ENCODE data around the gene IPO9. TPM values are rescaled to one million over a fixed set of nuclear protein-coding genes. Genes with fewer than 3 reads are reported as not detected.

The IPO9 gene
- total RNA-seq, 1 experiment from 2014 or later: 80.6 TPM

DNA sequence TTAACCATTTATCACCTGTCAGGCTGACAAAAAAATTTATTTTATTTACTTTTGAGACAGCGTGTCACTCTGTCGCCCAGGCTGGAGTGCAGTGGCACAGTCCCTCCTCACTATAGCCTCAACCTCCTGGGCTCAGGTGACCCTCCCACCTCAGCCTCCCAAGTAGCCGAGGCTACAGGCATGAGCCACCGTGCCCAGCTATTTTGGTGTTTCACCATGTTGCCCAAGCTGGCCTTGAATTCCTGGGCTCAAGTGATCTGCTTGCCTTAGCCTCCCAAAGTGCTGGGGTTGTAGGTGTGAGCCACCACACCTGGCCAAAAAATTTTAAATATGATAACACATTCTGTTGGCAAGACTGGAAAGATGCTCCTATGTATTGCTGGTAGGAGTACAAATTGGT, 11.1 kb downstream of the IPO9 start:
- peaks cover 100% of the 10 kb centered on the region for H3K79me2 ChIP-seq (ENCODE audit: insufficient read depth, low read length)

More for the DNA sequence above, 11.1 kb downstream of the IPO9 start:
- Histone ChIP-seq H3K9ac (ENCODE audit: low read length) (no peak overlapping the region), H4K20me1 (ENCODE audit: insufficient read depth) (peaks cover 10% of the 10 kb centered on the region), H3K4me3 (replicated peaks in 1 of 2; ENCODE audit: low read depth in 1 of 2, low read length in 2 of 2) (no peak overlapping the region), H3K9me2 (ENCODE audit: insufficient read depth) (no peaks in the 10 kb centered on the region), H3K27me3 (ENCODE audit: insufficient read depth, low read length) (no peaks in the 10 kb centered on the region), H3K9me3 (ENCODE audit: control insufficient read depth in 1 of 2, insufficient read depth in 1 of 2, low read depth in 1 of 2, low read length in 2 of 2) (no peaks in the 10 kb centered on the region), H3K4me2 (ENCODE audit: low read length) (no peak overlapping the region), H3K36me3 (ENCODE audit: control insufficient read depth in 1 of 2, insufficient read depth in 2 of 2, low read length in 2 of 2) (peaks cover 0 to 2% of the 10 kb centered on the region in 2 experiments; a peak in 1 of 4 replicates), H3K27ac (ENCODE audit: low read depth, low read length) (no peak overlapping the region), H3K4me1 (ENCODE audit: control insufficient read depth in 1 of 2, insufficient read depth in 2 of 2, low read length in 2 of 2) (no peaks in the 10 kb centered on the region; a peak in 1 of 4 replicates), H2AFZ (ENCODE audit: low read depth, low read length, poor library complexity, severe bottlenecking) (no peak overlapping the region)
- ChIA-PET RAD21 (ENCODE audit: low non-redundant PET in 1 of 2, low total read pairs in 2 of 2, uncharacterized antibody in 2 of 2, unreplicated experiment in 2 of 2) (no interaction called here), CTCF (no interaction called here), POLR2A (no interaction called here)
- intact Hi-C loops (cut with micrococcal nuclease): no loop called here
- ATAC-seq: no peak
- no TSS peak for BruUV-seq (replicated peaks)
- TF ChIP-seq FOSL1 (IDR thresholded peaks at IDR 0.05; ENCODE audit: low read depth) (no peak), TCF7L2 (IDR thresholded peaks at IDR 0.05; ENCODE audit: borderline replicate concordance, extremely low read depth, insufficient read depth, insufficient read length) (no peak), SP1 (IDR thresholded peaks at IDR 0.05; ENCODE audit: low read depth) (no peak), SIN3A (IDR thresholded peaks at IDR 0.05; ENCODE audit: low read depth) (no peak), EZH2 (IDR thresholded peaks at IDR 0.05) (no peak), EZH2phosphoT487 (IDR thresholded peaks at IDR 0.05; ENCODE audit: borderline replicate concordance) (no peak), ELF1 (IDR thresholded peaks at IDR 0.05; ENCODE audit: borderline replicate concordance, low read depth) (no peak), RAD21 (IDR thresholded peaks at IDR 0.05; ENCODE audit: low read depth) (no peak), POLR2A (IDR thresholded peaks at IDR 0.05; ENCODE audit: borderline replicate concordance, extremely low read depth, insufficient read depth, insufficient read length) (no peak), CBX3 (IDR thresholded peaks at IDR 0.05; ENCODE audit: low read depth) (no peak), EGR1 (IDR thresholded peaks at IDR 0.05; ENCODE audit: low read depth) (no peak)
- TF ChIP-seq, protein P1, sequence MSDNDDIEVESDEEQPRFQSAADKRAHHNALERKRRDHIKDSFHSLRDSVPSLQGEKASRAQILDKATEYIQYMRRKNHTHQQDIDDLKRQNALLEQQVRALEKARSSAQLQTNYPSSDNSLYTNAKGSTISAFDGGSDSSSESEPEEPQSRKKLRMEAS (IDR thresholded peaks at IDR 0.05): no peak
- TF ChIP-seq, protein P2, sequence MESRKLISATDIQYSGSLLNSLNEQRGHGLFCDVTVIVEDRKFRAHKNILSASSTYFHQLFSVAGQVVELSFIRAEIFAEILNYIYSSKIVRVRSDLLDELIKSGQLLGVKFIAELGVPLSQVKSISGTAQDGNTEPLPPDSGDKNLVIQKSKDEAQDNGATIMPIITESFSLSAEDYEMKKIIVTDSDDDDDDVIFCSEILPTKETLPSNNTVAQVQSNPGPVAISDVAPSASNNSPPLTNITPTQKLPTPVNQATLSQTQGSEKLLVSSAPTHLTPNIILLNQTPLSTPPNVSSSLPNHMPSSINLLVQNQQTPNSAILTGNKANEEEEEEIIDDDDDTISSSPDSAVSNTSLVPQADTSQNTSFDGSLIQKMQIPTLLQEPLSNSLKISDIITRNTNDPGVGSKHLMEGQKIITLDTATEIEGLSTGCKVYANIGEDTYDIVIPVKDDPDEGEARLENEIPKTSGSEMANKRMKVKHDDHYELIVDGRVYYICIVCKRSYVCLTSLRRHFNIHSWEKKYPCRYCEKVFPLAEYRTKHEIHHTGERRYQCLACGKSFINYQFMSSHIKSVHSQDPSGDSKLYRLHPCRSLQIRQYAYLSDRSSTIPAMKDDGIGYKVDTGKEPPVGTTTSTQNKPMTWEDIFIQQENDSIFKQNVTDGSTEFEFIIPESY (IDR thresholded peaks at IDR 0.05; ENCODE audit: extremely low read depth, insufficient replicate concordance, low read length): no peak
- TF ChIP-seq, protein P3, sequence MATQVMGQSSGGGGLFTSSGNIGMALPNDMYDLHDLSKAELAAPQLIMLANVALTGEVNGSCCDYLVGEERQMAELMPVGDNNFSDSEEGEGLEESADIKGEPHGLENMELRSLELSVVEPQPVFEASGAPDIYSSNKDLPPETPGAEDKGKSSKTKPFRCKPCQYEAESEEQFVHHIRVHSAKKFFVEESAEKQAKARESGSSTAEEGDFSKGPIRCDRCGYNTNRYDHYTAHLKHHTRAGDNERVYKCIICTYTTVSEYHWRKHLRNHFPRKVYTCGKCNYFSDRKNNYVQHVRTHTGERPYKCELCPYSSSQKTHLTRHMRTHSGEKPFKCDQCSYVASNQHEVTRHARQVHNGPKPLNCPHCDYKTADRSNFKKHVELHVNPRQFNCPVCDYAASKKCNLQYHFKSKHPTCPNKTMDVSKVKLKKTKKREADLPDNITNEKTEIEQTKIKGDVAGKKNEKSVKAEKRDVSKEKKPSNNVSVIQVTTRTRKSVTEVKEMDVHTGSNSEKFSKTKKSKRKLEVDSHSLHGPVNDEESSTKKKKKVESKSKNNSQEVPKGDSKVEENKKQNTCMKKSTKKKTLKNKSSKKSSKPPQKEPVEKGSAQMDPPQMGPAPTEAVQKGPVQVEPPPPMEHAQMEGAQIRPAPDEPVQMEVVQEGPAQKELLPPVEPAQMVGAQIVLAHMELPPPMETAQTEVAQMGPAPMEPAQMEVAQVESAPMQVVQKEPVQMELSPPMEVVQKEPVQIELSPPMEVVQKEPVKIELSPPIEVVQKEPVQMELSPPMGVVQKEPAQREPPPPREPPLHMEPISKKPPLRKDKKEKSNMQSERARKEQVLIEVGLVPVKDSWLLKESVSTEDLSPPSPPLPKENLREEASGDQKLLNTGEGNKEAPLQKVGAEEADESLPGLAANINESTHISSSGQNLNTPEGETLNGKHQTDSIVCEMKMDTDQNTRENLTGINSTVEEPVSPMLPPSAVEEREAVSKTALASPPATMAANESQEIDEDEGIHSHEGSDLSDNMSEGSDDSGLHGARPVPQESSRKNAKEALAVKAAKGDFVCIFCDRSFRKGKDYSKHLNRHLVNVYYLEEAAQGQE (IDR thresholded peaks at IDR 0.05; ENCODE audit: low read depth): no peak
- TF ChIP-seq, protein P4, sequence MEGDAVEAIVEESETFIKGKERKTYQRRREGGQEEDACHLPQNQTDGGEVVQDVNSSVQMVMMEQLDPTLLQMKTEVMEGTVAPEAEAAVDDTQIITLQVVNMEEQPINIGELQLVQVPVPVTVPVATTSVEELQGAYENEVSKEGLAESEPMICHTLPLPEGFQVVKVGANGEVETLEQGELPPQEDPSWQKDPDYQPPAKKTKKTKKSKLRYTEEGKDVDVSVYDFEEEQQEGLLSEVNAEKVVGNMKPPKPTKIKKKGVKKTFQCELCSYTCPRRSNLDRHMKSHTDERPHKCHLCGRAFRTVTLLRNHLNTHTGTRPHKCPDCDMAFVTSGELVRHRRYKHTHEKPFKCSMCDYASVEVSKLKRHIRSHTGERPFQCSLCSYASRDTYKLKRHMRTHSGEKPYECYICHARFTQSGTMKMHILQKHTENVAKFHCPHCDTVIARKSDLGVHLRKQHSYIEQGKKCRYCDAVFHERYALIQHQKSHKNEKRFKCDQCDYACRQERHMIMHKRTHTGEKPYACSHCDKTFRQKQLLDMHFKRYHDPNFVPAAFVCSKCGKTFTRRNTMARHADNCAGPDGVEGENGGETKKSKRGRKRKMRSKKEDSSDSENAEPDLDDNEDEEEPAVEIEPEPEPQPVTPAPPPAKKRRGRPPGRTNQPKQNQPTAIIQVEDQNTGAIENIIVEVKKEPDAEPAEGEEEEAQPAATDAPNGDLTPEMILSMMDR (IDR thresholded peaks at IDR 0.05 in 2 of 3, conservative IDR thresholded peaks at IDR 0.05 in 1 of 3; ENCODE audit: borderline replicate concordance in 1 of 3, insufficient read depth in 1 of 3, low read depth in 2 of 3, low read length in 2 of 3): no peak
- TF ChIP-seq, protein P5, sequence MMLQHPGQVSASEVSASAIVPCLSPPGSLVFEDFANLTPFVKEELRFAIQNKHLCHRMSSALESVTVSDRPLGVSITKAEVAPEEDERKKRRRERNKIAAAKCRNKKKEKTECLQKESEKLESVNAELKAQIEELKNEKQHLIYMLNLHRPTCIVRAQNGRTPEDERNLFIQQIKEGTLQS (IDR thresholded peaks at IDR 0.05): no peak
- no peak for DNase-seq (ENCODE audit: low read depth, low spot score)
